B cell (primary cell): ENCODE results near the gene ANKRD24. TPM values are rescaled to one million over a fixed set of nuclear protein-coding genes. Genes with fewer than 3 reads are reported as not detected.
"Not testable (repeated sequence)": the region's sequence is repeated elsewhere in the genome, so short reads cannot be mapped to it uniquely, and the experiment has no call there.

Experiments
- ATAC-seq: fragments of 200-7000 bp; cut with Tn5 transposase; one replicate; pipeline ENCODE4 v1.10.0; 2021; ENCODE audit warnings: low read depth, mild to moderate bottlenecking, moderate number of reproducible peaks, moderate library complexity
- CTCF ChIA-PET: fragments of 350-600 bp; sonication (Branson Sonifier 250); formaldehyde crosslinking; loops from one replicate; lab custom pipeline; 2021; ENCODE audit warnings: antibody characterized with exemption, inconsistent platforms; lab: Charles Lee
- POLR2A ChIA-PET: fragments of 350-600 bp; sonication (Branson Sonifier 250); formaldehyde crosslinking; loops from one replicate; lab custom pipeline; 2021; ENCODE audit warnings: antibody characterized with exemption; lab: Charles Lee
- DNase-seq: peaks from one replicate; pipeline ENCODE4 v3.0.0; 2013
- H2AFZ ChIP-seq: 2 replicates; pipeline ENCODE4 v1.6.1; 2012; ENCODE audit warnings: mild to moderate bottlenecking, low read depth, low read length; ENCODE audit not compliant: insufficient read depth, poor library complexity, severe bottlenecking
- H3K27ac ChIP-seq, 2 donors: 1 replicate in 1 of 2; 2 replicates in 1 of 2; pipeline ENCODE4 v1.5.1; 2012 to 2013; ENCODE audit warnings: low read length in 2 of 2, mild to moderate bottlenecking in 2 of 2, moderate library complexity in 1 of 2
- H3K27me3 ChIP-seq, 4 experiments: fragments of 200-600 bp in 1 of 4; sonication (generic) in 1 of 4; replicated peaks in 1 of 4; 1 replicate in 2 of 4; 2 replicates in 2 of 4; pipeline versions ENCODE4 v1.6.1 to v1.7.0; 2013 to 2016; ENCODE audit warnings: low read length in 3 of 4, mild to moderate bottlenecking in 2 of 4, mixed read lengths in 1 of 4, moderate library complexity in 1 of 4; ENCODE audit not compliant: insufficient read depth in 4 of 4, control insufficient read depth in 3 of 4; ENCODE audit errors: control extremely low read depth in 1 of 4
- H3K36me3 ChIP-seq, 2 experiments: replicated peaks in 1 of 2; 1 replicate in 1 of 2; 2 replicates in 1 of 2; pipeline versions ENCODE4 v1.6.1 to v1.7.1; 2013; ENCODE audit warnings: low read length in 1 of 2; ENCODE audit not compliant: insufficient read depth in 2 of 2, control insufficient read depth in 1 of 2; ENCODE audit errors: control extremely low read depth in 1 of 2, extremely low read depth in 1 of 2
- H3K4me1 ChIP-seq, 2 donors: fragments of 200-600 bp in 1 of 2; sonication (generic) in 1 of 2; 1 replicate in 1 of 2; 2 replicates in 1 of 2; pipeline versions ENCODE4 v1.5.1 to v1.6.1; 2013 to 2017; ENCODE audit warnings: low read length in 2 of 2; ENCODE audit not compliant: control insufficient read depth in 2 of 2, insufficient read depth in 2 of 2
- H3K4me2 ChIP-seq: replicated peaks from 2 replicates; pipeline ENCODE3; 2012; ENCODE audit warnings: mild to moderate bottlenecking, low read depth, low read length; ENCODE audit not compliant: poor library complexity, severe bottlenecking
- H3K4me3 ChIP-seq, 5 experiments: fragments of 200-600 bp in 1 of 5; sonication (generic) in 1 of 5; 1 replicate in 3 of 5; 2 replicates in 2 of 5; pipeline versions ENCODE4 v1.5.1 to v1.7.0; 2011 to 2016; ENCODE audit warnings: low read length in 4 of 5, mild to moderate bottlenecking in 4 of 5, low read depth in 2 of 5, control low read depth in 1 of 5, moderate library complexity in 1 of 5; ENCODE audit not compliant: insufficient read depth in 1 of 5; ENCODE audit errors: control extremely low read depth in 1 of 5, extremely low read depth in 1 of 5
- H3K79me2 ChIP-seq: fragments of 200-600 bp; sonication (generic); one replicate; pipeline ENCODE4 v1.6.0; 2016; ENCODE audit warnings: low read length; ENCODE audit not compliant: control insufficient read depth, insufficient read depth
- H3K9ac ChIP-seq: fragments of 200-600 bp; sonication (generic); 2 replicates; pipeline ENCODE4 v1.6.1; 2017; ENCODE audit warnings: mild to moderate bottlenecking, low read length, moderate library complexity
- H3K9me3 ChIP-seq, 3 donors: one replicate each; pipeline versions ENCODE4 v1.6.1 to v1.7.1; 2013; ENCODE audit warnings: low read length in 2 of 3; ENCODE audit not compliant: control insufficient read depth in 2 of 3, insufficient read depth in 1 of 3; ENCODE audit errors: control extremely low read depth in 1 of 3
- H4K20me1 ChIP-seq: 2 replicates; pipeline ENCODE4 v1.6.0; 2012; ENCODE audit warnings: mild to moderate bottlenecking, low read length; ENCODE audit not compliant: insufficient read depth, control insufficient read depth, poor library complexity, severe bottlenecking
- H3K27ac Mint-ChIP-seq: one replicate; pipeline ENCODE4 v1.8.0; 2021; ENCODE audit warnings: mixed read lengths
- H3K27me3 Mint-ChIP-seq: one replicate; pipeline ENCODE4 v1.8.0; 2021; ENCODE audit warnings: mixed read lengths
- H3K4me1 Mint-ChIP-seq: one replicate; pipeline ENCODE4 v1.8.0; 2021; ENCODE audit warnings: mixed read lengths
- H3K4me3 Mint-ChIP-seq: one replicate; pipeline ENCODE4 v1.8.0; 2021; ENCODE audit warnings: mixed read lengths
- H3K9me3 Mint-ChIP-seq: one replicate; pipeline ENCODE4 v1.8.0; 2022; ENCODE audit warnings: mixed read lengths; ENCODE audit not compliant: insufficient read depth
- WGBS: methylation state at CpG from one replicate; pipeline ENCODE4 v1.1.5; 2013; ENCODE audit warnings: missing lambda C conversion rate; ENCODE audit not compliant: insufficient coverage; 5-methylcytosine and 5-hydroxymethylcytosine counted together
- intact Hi-C: fragments of 100-400 bp; cut with micrococcal nuclease; formaldehyde crosslinking; loops from one replicate; pipeline ENCODE4 v1.10.0; 2022
- polyA plus RNA-seq: library from polyadenylated mRNA; depleted of rRNA; stranded (reverse); fragments of >200 nt; gene quantifications from 2 replicates; pipeline ENCODE4 v1.2.3, GENCODE V29; 2012
- total RNA-seq, 2 donors: library from RNA; stranded (reverse); fragments of 120-200 nt in 1 of 2; gene quantifications; 1 replicate in 1 of 2; 2 replicates in 1 of 2; pipeline versions ENCODE4 v1.2.3 to v1.2.4, GENCODE V29; 2013 to 2022

ANKRD24 gene
- total and polyA plus RNA-seq, 2 donors (not counting 1 experiment from before 2014, with no cell fraction given): 0.37 to 1.5 TPM

GRCh38 chr19:4230237-4230636, 47.7 kb downstream of the ANKRD24 start:
- H3K27ac Mint-ChIP-seq, intact Hi-C loops, H3K4me3 ChIP-seq, H3K27me3 ChIP-seq, H2AFZ ChIP-seq, H4K20me1 ChIP-seq, H3K36me3 ChIP-seq, H3K9ac ChIP-seq, H3K9me3 ChIP-seq, H3K79me2 ChIP-seq, H3K27ac ChIP-seq, H3K4me1 Mint-ChIP-seq, H3K4me2 ChIP-seq, ATAC-seq, DNase-seq, H3K4me3 Mint-ChIP-seq, H3K27me3 Mint-ChIP-seq, H3K9me3 Mint-ChIP-seq: not testable (repeated sequence)
- POLR2A ChIA-PET: interaction anchor here (1.3 kb wide), 1 partner anchor 17 kb away, joined by 5 read pairs; the partner anchor contains the start of gene YJU2
- no CpG with 5 or more reads among the region's 6 CpGs for whole genome bisulfite sequencing
- CTCF ChIA-PET: interaction anchor here (0.6 to 1.7 kb wide), 4 partner anchors 11 to 581 kb away, joined by 3 to 5 read pairs (median 4); partner anchors contain the start of gene YJU2
- peaks cover 26 to 32% of the 10 kb centered on the region in 2 donors for H3K4me1 ChIP-seq

GRCh38 chr19:4231521-4231920, 49.0 kb downstream of the ANKRD24 start:
- H3K9me3 ChIP-seq, H3K36me3 ChIP-seq, H3K9ac ChIP-seq, H3K27ac ChIP-seq, H4K20me1 ChIP-seq, H2AFZ ChIP-seq, H3K27ac Mint-ChIP-seq, H3K27me3 Mint-ChIP-seq, DNase-seq, H3K27me3 ChIP-seq, ATAC-seq, H3K4me3 ChIP-seq, intact Hi-C loops, H3K4me3 Mint-ChIP-seq, H3K4me2 ChIP-seq, H3K79me2 ChIP-seq, H3K4me1 Mint-ChIP-seq, H3K9me3 Mint-ChIP-seq: not testable (repeated sequence)
- CTCF ChIA-PET: interaction anchor here (0.7 to 2.0 kb wide), 5 partner anchors 9 to 659 kb away, joined by 4 to 7 read pairs (median 4); partner anchors contain the start of gene YJU2
- WGBS: 95% methylated on average over 5 of the region's 6 CpGs
- POLR2A ChIA-PET: interaction anchor here (1.0 kb wide), 1 partner anchor 17 kb away, joined by 5 read pairs; no protein-coding TSS in a partner anchor
- peaks cover 26 to 32% of the 10 kb centered on the region in 2 donors for H3K4me1 ChIP-seq

DNA sequence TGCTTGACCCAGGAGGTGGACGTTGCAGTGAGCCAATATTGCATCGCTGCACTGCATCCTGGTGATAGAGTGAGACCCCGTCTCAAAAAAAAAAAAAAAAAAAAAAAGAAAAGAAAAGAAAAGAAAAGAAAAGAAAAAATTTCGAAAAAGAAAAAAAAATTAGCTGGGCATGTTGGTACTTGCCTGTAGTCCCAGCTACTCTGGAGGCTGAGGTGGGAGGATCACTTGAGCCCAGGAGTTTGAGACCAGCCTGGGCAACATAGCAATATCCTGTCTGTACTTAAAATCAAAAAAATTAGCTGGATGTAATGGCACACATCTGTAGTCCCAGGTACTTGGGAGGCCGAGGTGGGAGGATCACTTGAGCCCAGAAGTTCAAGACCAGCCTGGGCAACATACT, 49.6 kb downstream of the ANKRD24 start:
- H3K27me3 Mint-ChIP-seq, H3K4me3 ChIP-seq, H3K27ac Mint-ChIP-seq, DNase-seq, H3K36me3 ChIP-seq, intact Hi-C loops, H3K4me1 Mint-ChIP-seq, H3K9me3 Mint-ChIP-seq, H3K79me2 ChIP-seq, H3K27ac ChIP-seq, H3K4me2 ChIP-seq, H3K27me3 ChIP-seq, H3K4me3 Mint-ChIP-seq, ATAC-seq, H3K9me3 ChIP-seq, H3K9ac ChIP-seq, H4K20me1 ChIP-seq, H2AFZ ChIP-seq: not testable (repeated sequence)
- CTCF ChIA-PET: interaction anchor here (0.7 to 2.0 kb wide), 7 partner anchors 8 to 660 kb away, joined by 3 to 7 read pairs (median 4); partner anchors contain the start of gene YJU2
- POLR2A ChIA-PET: interaction anchor here (0.7 to 1.2 kb wide), 4 partner anchors 15 to 253 kb away, joined by 3 to 7 read pairs (median 4); partner anchors contain the start of gene YJU2
- peaks cover 26 to 32% of the 10 kb centered on the region in 2 donors for H3K4me1 ChIP-seq
- 100% methylated on average over 1 of the region's 5 CpGs for WGBS
